ENCODE results near the gene CFAP161.

CFAP161 gene

DNA sequence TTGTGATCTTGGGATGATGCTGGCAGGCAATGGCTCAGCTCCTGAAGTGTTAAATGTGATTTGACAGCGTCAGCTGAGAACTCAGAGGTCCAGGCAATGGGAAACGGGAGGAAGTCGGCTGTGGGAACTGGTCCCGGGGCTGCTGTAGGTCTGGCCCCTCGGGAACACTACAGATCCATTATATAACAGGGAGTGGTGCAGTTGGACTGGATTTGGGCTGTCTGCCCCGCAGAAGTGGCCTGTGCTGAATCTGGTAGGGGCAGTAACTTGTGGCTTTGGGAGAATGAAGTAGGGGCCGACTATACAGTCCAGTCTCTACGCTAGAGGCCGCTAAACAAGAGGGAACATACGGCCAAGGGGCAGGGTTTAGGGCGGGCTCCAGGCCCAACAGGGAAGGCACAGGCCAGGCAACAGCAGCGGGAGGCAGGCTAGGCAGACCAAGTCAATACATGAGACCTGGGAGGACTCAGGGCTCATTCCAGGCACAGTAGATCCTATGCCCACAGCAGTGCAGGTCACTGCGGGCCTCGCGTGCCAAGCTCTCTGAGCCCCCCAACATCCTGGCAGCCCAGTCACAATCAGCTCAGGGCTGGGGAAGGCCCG, 42.3 kb downstream of the CFAP161 start:
- Mint-ChIP-seq H3K4me1 (ENCODE audit: low read depth) (no peaks in the 10 kb centered on the region), H3K4me3 (no peak overlapping the region), H3K9me3 (no peaks in the 10 kb centered on the region)

DNA sequence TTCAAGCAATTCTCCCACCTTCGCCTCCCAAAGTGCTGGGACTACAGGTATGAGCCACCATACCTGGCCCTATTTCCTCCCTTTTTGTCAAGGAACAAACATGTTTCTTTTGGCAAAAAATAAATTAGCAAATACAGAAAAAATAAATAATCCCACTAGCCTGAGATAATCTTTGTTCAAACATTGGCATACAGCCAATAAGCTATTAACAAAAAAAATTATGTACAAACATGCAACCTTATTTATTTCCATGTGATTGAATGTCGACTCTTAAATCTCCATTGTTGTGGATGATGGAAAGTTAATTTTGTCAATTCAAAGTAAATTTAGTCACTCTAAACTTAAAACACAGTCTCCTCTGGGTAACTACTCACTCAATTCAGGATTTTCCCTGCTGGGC, 44.3 kb downstream of the CFAP161 start:
- Mint-ChIP-seq H3K4me3 (no peak overlapping the region), H3K27me3 (ENCODE audit: low read depth) (peaks cover 28% of the 10 kb centered on the region), H3K4me1 (ENCODE audit: low read depth) (no peaks in the 10 kb centered on the region), H3K9me3 (no peaks in the 10 kb centered on the region), H3K36me3 (ENCODE audit: low read depth) (no peaks in the 10 kb centered on the region), H3K27ac (no peak overlapping the region)

More for the DNA sequence above, 42.3 kb downstream of the CFAP161 start:
- no peaks in the 10 kb centered on the region for H3K36me3 Mint-ChIP-seq (ENCODE audit: low read depth)
- H3K27ac Mint-ChIP-seq = no peak overlapping the region
- peaks cover 19% of the 10 kb centered on the region for H3K27me3 Mint-ChIP-seq (ENCODE audit: low read depth)

DNA sequence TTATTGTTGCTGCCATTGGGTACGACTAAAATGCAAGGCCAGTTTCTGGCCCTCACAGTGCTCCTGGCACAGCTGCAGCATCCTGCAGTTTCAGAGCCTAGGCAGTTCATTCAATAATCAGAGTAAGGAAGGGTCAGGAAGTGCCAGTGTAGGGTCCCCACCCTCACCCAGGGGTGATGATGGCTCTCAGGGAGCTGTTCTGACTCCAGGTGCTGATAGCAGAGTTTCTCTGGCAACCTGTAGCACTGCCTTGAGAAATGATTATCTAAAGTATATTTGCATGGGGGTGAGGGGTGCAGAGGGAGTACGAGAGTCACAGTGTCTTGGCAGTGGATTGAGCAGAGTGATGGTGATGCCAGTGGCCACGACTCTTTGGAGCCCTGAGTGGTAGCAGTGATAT, 47.1 kb downstream of the CFAP161 start:
- no peaks in the 10 kb centered on the region for H3K9me3 Mint-ChIP-seq
- no peak overlapping the region for H3K27ac Mint-ChIP-seq
- no peak overlapping the region for H3K4me3 Mint-ChIP-seq
- peaks cover 46% of the 10 kb centered on the region for H3K27me3 Mint-ChIP-seq (ENCODE audit: low read depth)
- H3K4me1 Mint-ChIP-seq (ENCODE audit: low read depth) = peaks cover 4% of the 10 kb centered on the region
- no peaks in the 10 kb centered on the region for H3K36me3 Mint-ChIP-seq (ENCODE audit: low read depth)

DNA sequence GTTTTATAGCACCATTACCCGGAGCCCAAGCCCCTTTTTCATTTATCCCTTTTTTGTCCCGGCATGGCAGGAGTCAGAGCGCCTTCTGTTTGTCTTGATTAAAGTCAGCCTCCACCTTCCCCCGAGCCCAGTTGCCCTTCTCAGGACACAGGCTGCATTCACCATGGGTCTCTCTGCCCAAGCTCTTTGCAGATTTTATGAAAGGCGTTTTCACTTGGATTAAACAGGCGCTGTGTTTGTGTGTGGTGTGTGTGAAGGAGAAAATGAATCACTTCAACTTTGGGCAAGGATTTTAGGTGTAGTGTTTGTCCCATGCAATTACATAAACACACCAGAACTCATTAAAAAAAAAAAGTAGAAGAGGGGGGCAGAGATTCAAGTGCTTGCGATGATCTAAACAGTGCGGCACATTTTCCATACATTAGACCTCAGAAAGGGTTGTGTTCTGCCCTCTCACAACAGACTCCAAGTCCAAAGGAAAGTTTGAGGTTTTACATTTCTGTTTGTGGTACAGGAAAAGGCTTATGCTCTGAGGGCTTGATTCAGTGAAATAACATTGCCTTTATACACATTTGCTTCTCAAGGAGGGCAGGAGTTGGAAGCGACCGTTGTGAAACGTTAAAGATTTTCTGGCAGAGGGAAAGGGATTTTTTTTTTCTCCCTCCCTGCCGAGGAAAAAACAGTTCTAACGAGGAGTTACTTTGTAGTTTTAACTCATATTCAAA, 48.1 kb downstream of the CFAP161 start:
- Mint-ChIP-seq H3K4me3 (no peak overlapping the region), H3K36me3 (ENCODE audit: low read depth) (no peaks in the 10 kb centered on the region), H3K27me3 (ENCODE audit: low read depth) (peaks cover 46% of the 10 kb centered on the region), H3K4me1 (ENCODE audit: low read depth) (peaks cover 4% of the 10 kb centered on the region), H3K27ac (no peak overlapping the region), H3K9me3 (no peaks in the 10 kb centered on the region)

DNA sequence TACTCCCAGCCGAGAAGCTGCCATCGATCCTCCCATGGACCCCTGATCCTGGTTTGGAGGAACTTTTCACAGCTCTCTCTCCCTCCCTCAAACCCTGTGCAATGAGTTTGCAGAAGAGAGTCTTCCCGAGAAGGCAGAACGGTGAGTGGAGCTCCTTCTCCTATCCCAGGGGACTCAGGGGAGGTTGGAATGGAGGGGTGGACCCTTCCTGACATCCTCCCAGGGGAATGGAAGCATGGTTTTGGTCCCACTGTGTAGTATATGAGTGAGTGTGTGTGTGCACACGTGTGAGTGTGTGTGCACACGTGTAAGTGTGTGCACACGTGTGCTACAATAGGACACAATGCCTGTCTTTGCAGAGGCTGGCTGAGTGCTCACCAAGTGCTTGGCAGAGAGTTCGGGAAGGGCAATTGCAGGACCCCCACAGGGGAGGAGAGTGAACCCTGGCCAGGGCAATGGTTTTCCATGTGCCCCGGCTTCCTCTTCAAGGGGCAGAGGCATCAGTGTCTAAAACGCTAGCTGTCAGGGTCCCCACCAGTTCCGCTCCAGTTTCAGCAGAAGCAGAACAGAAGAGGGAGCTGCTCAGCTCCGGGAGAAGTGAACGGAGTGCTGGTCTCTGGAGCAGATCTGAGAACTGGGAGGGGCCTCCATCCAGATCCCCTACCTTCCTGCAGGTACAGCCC, 48.8 kb downstream of the CFAP161 start:
- Mint-ChIP-seq H3K4me1 (ENCODE audit: low read depth) (peaks cover 4% of the 10 kb centered on the region), H3K27me3 (ENCODE audit: low read depth) (peaks cover 46% of the 10 kb centered on the region), H3K9me3 (no peaks in the 10 kb centered on the region), H3K4me3 (no peak overlapping the region), H3K27ac (no peak overlapping the region), H3K36me3 (ENCODE audit: low read depth) (no peaks in the 10 kb centered on the region)

DNA sequence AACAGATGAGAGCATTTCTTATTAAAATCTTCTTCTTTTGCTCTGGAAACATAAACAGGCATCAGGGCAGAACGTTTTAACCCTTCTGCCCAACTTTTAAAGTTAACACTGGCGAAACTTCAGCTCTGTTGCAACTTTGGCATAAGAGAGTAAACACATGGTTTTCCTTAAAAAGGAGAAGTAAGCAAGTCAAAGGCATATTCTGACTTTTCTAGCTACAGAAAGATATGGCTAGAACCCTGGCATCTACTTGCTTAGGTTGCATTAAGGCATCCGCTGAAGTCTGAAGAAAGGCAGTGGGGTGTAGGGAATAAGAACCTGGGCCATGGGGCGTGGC, 49.3 kb downstream of the CFAP161 start:
- H3K9me3 Mint-ChIP-seq = no peaks in the 10 kb centered on the region
- no peaks in the 10 kb centered on the region for H3K36me3 Mint-ChIP-seq (ENCODE audit: low read depth)
- peaks cover 4% of the 10 kb centered on the region for H3K4me1 Mint-ChIP-seq (ENCODE audit: low read depth)
- no peak overlapping the region for H3K4me3 Mint-ChIP-seq
- H3K27me3 Mint-ChIP-seq (ENCODE audit: low read depth) = peaks cover 46% of the 10 kb centered on the region
- H3K27ac Mint-ChIP-seq = no peak overlapping the region

DNA sequence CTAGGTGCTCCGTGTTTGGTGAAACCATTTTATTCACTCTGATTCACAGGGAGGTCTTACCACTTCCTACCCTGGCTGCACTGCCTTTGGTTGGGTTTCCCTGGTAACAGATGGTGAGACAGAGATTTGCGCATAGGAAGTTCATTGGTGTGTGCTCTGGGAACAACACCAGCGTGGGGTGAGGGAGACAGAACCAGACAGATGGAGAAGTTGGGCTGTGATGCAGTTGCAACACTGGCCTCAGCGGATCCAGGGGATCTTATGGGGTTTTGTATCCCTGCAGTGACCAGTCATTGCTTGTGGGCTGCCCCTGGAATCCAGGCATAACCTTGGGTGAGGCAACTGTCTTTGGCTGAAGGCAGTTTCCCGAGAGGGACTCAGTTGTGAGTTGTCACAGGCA, 50.1 kb downstream of the CFAP161 start:
- no peaks in the 10 kb centered on the region for H3K36me3 Mint-ChIP-seq (ENCODE audit: low read depth)
- H3K9me3 Mint-ChIP-seq = no peaks in the 10 kb centered on the region
- H3K4me3 Mint-ChIP-seq = no peak overlapping the region
- H3K27me3 Mint-ChIP-seq (ENCODE audit: low read depth) = peaks cover 46% of the 10 kb centered on the region
- no peak overlapping the region for H3K27ac Mint-ChIP-seq
- peaks cover 4% of the 10 kb centered on the region for H3K4me1 Mint-ChIP-seq (ENCODE audit: low read depth)

DNA sequence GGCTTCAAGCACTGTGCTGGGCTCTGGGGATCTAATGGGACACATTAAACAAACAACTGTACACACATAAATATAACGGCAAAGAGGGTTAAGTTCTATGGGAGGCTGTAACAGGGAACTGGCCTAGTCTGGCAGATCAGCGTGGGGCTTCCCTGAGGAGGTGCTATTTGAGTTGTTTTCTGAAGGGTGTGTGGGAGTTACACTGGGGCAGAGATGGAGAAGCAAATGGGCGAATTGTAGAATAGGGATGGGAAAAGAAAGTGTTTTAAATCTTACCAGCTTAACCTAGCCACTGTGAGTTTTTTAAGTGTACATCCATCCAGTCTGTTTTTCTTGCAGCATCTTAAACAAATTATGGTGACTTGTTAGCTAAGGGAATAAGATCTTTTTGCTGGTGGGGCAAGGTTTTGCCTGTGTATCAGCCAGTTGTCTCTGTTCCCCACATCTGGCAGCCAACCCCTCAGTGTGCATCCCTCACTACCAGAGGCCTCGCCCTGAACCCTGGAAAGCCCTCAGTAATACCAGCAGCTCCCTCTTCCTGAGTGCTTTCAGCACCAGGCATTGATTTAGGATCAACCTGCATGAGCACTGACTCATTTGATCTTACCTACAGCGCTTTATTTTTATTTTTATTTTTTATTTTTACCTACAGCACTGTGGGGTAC, 51.7 kb downstream of the CFAP161 start:
- Mint-ChIP-seq H3K4me3 (no peak overlapping the region), H3K27ac (no peak overlapping the region), H3K4me1 (ENCODE audit: low read depth) (peaks cover 4% of the 10 kb centered on the region), H3K27me3 (ENCODE audit: low read depth) (peaks cover 43% of the 10 kb centered on the region), H3K9me3 (no peaks in the 10 kb centered on the region), H3K36me3 (ENCODE audit: low read depth) (no peaks in the 10 kb centered on the region)

DNA sequence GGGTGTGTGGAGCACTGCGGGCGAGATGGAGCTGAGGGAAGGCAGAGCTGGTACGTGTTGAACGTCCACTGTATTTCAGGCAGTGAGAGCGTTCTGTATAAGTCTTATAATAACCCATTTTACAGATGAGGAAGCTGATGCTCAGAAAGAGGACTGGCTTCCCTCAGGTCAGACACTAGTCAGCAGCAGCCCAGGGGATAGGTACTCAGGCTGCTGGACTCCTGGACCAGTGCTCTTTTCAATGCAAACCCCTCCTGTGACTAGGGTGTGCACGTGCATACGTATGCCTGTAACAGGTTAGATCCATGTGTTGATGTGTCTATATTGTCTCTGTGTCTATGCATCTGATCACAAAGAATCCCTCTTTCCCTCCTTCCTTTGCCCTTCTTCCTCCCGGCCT, 54.3 kb downstream of the CFAP161 start:
- H3K4me1 Mint-ChIP-seq (ENCODE audit: low read depth) = peaks cover 4% of the 10 kb centered on the region
- no peak overlapping the region for H3K4me3 Mint-ChIP-seq
- no peaks in the 10 kb centered on the region for H3K9me3 Mint-ChIP-seq

DNA sequence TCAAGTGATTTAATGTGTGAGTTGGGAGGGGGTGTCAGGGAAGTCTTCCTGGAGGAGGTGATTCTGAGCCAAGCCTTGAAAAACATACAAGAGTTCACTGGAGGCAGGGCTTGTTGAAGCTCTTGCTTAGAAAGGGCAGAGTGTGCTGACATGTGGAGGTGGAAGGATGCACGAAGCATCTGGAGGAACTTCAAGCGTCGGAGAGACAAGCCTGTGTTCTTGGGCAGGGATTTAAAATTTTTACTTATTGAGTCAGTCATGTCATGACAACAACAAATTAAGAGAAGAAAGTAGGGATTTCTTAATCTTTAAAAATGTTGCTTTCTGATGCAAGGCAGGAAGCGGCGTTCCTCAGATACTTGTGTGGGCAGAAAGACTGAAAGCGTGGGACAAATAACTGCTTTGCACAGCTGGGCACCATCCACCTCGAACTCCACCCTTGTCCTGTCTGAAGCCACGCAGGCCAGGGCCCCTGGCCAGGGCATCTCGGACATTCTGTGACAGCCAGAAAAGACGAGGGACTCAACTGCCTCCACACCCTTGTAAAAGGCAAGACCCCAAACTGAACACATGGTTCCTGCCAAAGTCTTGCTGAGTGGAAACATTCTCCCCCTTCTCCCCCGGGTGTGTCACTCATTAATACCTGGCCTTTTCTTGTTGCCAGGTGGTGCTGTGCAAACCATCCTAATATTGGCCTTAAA, 55.7 kb downstream of the CFAP161 start:
- Mint-ChIP-seq H3K27ac (no peak overlapping the region), H3K36me3 (ENCODE audit: low read depth) (no peaks in the 10 kb centered on the region), H3K9me3 (no peaks in the 10 kb centered on the region), H3K27me3 (ENCODE audit: low read depth) (peaks cover 32% of the 10 kb centered on the region), H3K4me1 (ENCODE audit: low read depth) (no peaks in the 10 kb centered on the region), H3K4me3 (no peak overlapping the region)

More for the DNA sequence above, 54.3 kb downstream of the CFAP161 start:
- no peak overlapping the region for H3K27ac Mint-ChIP-seq
- no peaks in the 10 kb centered on the region for H3K36me3 Mint-ChIP-seq (ENCODE audit: low read depth)
- peaks cover 39% of the 10 kb centered on the region for H3K27me3 Mint-ChIP-seq (ENCODE audit: low read depth)

DNA sequence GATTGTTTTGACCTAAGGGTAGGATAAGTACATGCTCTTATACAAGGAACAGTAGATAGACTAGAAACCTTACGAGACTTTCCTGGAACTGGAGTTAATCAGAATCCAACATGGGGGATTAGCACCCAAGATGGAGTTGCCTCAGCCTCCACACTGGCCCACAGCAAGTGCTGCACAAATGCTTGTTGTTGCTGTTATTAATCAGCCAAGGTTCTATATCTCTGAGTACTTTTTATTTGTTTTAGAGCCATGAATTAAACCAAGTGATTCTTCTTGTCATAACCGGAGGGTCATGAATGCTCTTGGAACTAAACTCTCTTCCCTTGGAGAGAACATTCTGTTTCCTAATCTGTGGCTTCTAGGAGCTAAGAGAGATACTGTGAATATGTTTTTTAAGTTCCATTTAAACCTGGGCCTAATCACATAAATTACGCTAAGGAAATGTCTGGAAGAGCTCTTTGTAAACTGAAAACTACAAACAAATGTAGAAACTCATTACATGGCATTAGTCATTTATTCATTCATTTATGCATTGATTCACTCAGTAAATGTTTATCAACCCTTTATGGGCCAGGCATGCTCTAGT, 56.9 kb downstream of the CFAP161 start:
- Mint-ChIP-seq H3K4me1 (ENCODE audit: low read depth) (peaks cover 2% of the 10 kb centered on the region), H3K9me3 (no peaks in the 10 kb centered on the region), H3K27me3 (ENCODE audit: low read depth) (peaks cover 23% of the 10 kb centered on the region), H3K4me3 (no peak overlapping the region), H3K36me3 (ENCODE audit: low read depth) (no peaks in the 10 kb centered on the region), H3K27ac (no peak overlapping the region)

DNA sequence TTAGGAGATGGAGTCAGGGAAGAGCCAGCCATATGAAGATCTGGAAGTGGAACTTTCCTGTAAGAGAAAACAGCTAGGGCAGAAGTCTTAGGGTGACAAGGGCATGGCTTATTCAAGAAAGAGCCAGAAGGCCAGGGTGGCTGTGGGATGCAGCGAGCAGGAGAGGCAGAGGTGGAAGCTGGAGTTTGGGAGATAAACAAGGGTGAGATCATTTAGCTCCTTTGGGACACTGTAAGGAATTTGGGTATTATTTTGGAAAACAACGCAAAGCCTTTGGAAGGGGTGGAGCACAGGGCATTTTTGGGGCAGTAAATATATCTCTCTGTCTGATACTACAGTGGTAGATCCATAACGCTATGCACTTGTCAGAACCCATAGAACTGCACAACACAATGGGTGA, 57.6 kb downstream of the CFAP161 start:
- no peaks in the 10 kb centered on the region for H3K9me3 Mint-ChIP-seq

DNA sequence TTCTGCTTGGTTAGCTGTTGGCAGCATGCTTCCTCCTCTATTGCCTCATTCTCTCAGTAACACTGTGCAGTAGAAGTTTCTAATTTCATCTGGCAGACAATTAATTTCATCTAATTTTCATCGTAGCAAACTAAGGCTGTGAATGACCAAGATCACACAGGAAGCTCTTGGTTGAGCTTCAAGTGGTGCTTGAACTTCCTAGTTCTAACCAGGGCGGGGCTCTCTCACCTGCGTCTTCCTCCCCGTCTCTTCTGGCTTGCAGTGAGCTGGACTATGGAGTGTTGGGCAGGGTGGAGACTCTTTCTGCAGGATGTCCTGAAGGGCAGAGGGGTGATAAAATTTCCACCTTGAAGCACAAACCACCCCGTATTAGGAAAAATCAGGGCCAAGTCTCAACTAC, 60.7 kb downstream of the CFAP161 start:
- H3K4me1 Mint-ChIP-seq (ENCODE audit: low read depth) = peaks cover 2% of the 10 kb centered on the region
- no peaks in the 10 kb centered on the region for H3K36me3 Mint-ChIP-seq (ENCODE audit: low read depth)
- H3K27me3 Mint-ChIP-seq (ENCODE audit: low read depth) = peaks cover 23% of the 10 kb centered on the region
- H3K9me3 Mint-ChIP-seq = no peaks in the 10 kb centered on the region
- H3K4me3 Mint-ChIP-seq = no peak overlapping the region
- no peak overlapping the region for H3K27ac Mint-ChIP-seq

More for the DNA sequence above, 57.6 kb downstream of the CFAP161 start:
- Mint-ChIP-seq H3K36me3 (ENCODE audit: low read depth) (no peaks in the 10 kb centered on the region), H3K4me3 (no peak overlapping the region), H3K4me1 (ENCODE audit: low read depth) (peaks cover 2% of the 10 kb centered on the region), H3K27me3 (ENCODE audit: low read depth) (peaks cover 23% of the 10 kb centered on the region), H3K27ac (no peak overlapping the region)

DNA sequence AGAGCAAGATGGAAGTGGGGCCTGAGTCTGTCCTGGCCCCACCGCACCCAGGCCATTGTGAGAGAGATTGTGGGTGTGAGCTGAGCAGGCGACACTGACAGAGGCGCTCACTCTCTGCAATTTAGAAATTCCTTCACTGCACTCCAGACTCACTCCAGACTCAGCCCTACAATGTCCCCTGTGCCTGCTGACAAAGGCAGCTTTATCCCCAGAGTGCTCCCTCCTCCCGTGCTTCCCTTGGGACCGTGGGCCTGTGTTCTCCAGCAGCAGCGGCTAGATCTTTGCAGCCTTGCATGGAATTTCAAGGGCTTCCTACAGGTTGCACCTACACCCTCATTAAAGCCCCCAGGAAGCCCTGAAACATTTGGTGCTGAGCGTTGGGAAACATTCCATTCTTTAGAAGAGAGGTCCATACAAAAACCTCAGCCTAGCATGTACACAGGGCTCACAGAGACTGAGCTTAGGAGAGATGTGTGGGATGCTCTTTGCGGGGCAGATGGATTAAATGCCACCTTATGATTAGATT, 61.3 kb downstream of the CFAP161 start:
- H3K36me3 Mint-ChIP-seq (ENCODE audit: low read depth) = no peaks in the 10 kb centered on the region
- H3K4me1 Mint-ChIP-seq (ENCODE audit: low read depth) = peaks cover 2% of the 10 kb centered on the region
- H3K27me3 Mint-ChIP-seq (ENCODE audit: low read depth) = peaks cover 23% of the 10 kb centered on the region
- H3K9me3 Mint-ChIP-seq = no peaks in the 10 kb centered on the region
- H3K4me3 Mint-ChIP-seq = no peak overlapping the region
- H3K27ac Mint-ChIP-seq = no peak overlapping the region

All from T-helper 1 cell treated with Interleukin-12 subunit alpha and Interleukin-12 subunit beta and Interleukin-4 antibody, amounts not matched to agents 30 μg/mL and 1 μg/mL, for 36 hours (primary cell).